ENCODE results near the gene MREG.
"Not testable (repeated sequence)": the region's sequence is repeated elsewhere in the genome, so short reads cannot be mapped to it uniquely, and the experiment has no call there.

MREG gene

DNA sequence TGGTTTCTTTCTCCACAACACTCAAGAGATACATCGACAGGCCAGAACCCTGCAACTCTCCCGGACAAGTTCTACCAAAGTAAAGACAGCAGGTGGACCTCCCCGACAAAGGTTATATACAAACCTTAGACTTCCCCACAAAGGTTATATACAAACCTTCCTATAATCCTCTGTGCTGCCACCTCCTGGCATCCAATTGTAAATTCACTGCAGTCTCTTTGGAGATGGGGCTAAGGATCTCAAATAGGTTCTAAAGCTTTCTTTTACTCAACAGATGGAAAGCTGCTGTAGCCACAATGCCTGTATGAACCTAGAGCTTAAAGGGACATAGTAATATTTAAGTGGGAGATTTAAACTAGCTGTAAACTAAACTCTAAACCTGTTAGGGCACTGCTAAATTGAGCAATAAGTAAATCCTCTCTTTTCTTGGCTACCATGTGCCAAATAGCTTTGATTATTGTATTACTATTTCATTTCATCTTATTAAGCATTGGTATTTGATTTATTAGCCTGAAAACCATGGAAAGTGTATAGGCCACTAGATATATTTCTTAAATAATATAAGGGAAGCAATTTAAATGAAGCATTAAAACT, 9.8 kb upstream of the MREG start:
- in situ Hi-C loops (cut with MboI; ENCODE audit: low sequenced_read_pairs), result no loop called here

- in situ Hi-C loops (cut with MboI; ENCODE audit: low sequenced_read_pairs), result no loop called here
Measured at GRCh38 chr2:216021768-216022565, 8.6 kb upstream of the MREG start.

- in situ Hi-C loops (cut with MboI; ENCODE audit: low sequenced_read_pairs), result no loop called here
Measured at GRCh38 chr2:216018709-216019108, 5.4 kb upstream of the MREG start.

- in situ Hi-C loops (cut with MboI; ENCODE audit: low sequenced_read_pairs), result no loop called here
Measured at GRCh38 chr2:216017365-216017764, 4.0 kb upstream of the MREG start.

GRCh38 chr2:216016581-216016980, 3.2 kb upstream of the MREG start:
- in situ Hi-C loops (cut with MboI; ENCODE audit: low sequenced_read_pairs), result no loop called here

GRCh38 chr2:216015722-216016464, 2.5 kb upstream of the MREG start:
- in situ Hi-C loops (cut with MboI; ENCODE audit: low sequenced_read_pairs), result no loop called here

GRCh38 chr2:216014986-216015385, 1.6 kb upstream of the MREG start:
- in situ Hi-C loops (cut with MboI; ENCODE audit: low sequenced_read_pairs), result no loop called here

- in situ Hi-C loops (cut with MboI; ENCODE audit: low sequenced_read_pairs), result no loop called here
Measured at GRCh38 chr2:216014006-216014405, 655 bp upstream of the MREG start.

DNA sequence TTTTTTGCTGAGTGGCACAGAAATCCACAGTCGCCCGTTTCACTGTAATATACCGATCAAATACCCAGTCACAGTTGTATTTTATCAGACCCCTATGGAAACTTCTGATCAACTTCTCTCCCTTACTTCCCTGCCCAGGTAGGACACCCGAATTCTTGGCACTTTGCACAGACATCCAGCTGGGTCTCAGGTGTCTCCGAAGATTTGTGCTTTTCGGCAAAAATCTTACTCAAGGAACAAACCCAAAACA, 596 bp downstream of the MREG start:
- in situ Hi-C loops (cut with MboI; ENCODE audit: low sequenced_read_pairs), result no loop called here

DNA sequence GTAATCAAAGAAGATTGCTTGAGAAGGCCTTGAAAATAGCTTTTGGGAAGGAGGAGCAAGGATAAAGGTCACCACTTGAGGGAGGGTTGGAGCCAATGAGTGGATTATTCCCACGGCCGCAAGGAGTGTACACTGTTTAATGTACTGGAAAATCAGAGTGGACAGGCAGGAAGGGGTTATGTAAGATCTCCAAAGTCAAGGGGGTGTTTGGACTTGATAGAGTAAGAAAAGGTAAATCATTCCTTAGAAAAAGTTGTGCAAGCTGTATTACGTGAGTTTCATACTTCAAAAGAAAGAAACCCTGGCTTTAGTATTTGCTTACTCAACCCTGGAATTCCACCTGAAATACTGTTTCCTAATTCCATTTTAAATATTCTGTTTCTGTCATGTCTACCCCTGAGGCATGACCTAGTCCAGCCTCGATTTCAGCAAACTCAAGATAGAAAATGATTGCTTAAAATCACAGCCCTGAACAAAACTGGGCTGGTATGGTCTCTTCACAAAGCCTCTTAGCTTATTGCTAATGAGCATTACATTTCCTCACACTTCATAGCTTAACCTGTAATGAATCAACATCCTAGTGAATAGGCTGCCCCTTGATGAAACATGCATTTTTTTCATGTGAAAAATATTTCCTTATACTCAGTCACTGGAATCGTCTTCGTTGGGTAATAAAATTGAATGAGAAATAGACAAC, 1.1 kb downstream of the MREG start:
- in situ Hi-C loops (cut with MboI; ENCODE audit: low sequenced_read_pairs), result no loop called here

- in situ Hi-C loops (cut with MboI; ENCODE audit: low sequenced_read_pairs), result not testable (repeated sequence)
Measured at GRCh38 chr2:216009215-216009614, 4.1 kb downstream of the MREG start.

DNA sequence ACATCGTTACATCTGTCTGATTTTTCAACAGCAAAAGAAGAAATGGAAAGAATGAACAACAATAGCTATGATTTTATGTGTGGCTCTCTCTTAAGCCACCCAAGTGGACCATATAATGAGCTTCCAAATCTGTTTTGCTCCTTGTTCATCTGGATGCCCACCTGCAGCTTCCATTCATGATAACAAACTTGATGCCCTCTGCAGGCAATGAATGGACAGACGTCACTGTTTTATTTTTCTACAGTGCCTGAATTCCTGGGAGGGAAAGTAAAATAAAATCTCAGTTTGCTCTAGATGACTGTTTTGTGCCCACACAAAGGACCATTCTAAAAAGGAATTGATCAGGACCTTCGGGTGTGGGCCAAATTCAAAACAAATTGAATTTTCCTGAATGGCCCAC, 5.0 kb downstream of the MREG start:
- in situ Hi-C loops (cut with MboI; ENCODE audit: low sequenced_read_pairs), result no loop called here

GRCh38 chr2:216006164-216006663, 7.1 kb downstream of the MREG start:
- in situ Hi-C loops (cut with MboI; ENCODE audit: low sequenced_read_pairs), result no loop called here

DNA sequence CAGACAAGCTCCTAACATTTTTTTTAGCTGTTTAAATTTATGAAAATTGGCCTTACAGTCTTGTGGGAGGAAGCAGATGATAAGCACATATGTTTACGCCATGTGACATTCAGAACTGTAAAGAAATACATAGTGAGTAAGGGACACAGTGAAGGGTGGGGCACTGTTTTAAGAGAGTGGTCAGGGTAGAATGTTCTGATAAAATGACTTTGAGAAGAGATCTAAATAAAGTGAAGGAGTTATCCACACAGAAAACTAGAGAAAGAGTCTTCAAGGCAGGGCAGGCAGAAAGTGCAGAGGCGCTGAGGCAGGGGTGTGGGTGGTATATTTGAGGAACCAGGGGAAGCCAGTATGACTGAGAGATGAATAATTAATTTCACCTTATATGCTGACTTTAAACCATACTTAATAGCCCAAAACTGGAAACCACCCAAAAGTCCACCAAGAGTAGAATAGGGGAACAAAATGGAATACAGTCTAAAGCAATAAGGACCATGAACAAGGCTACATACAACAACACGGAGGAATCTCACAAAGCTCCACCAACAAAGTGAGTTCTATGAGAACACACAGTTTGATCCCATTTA, 8.6 kb downstream of the MREG start:
- in situ Hi-C loops (cut with MboI; ENCODE audit: low sequenced_read_pairs), result no loop called here

DNA sequence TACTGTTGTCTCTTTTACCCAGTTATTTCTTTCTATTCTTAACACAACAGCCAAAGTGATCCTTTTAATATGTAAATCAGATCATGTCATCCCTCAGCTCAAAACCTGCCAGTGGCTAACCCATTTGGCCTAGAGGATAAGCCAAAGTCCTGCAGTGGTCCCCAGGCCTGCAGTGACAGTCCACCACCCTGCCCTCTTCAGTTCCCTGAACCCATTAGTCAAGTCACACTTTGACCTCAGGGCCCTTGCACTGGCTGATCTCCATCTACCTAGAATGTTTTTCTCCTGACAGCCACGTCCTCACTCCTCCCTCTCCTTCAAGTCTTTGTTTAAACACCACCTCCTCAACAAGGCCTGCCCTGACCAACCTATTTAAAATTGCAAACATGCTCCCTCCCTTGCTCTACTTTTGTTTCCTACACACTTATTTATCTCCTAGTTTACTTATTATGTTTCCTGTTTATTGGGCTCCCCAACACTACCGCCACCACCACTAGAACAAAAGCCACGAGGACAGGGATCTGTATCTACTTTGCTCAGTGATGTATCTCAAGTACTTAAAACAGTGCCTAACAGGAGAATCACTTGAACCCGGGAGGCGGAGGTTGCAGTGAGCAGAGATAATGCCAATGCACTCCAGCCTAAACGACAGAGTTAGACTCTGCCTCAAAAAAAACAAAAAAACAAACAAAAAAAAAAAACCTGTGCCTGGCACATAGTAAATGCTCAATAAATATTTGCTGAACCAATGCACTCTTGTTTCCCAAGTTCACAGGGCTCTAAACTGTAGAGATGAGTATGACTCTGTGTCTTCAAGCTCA, 9.3 kb downstream of the MREG start:
- in situ Hi-C loops (cut with MboI; ENCODE audit: low sequenced_read_pairs), result no loop called here

- in situ Hi-C loops (cut with MboI; ENCODE audit: low sequenced_read_pairs), result no loop called here
Measured at GRCh38 chr2:216002693-216003092, 10.7 kb downstream of the MREG start.

DNA sequence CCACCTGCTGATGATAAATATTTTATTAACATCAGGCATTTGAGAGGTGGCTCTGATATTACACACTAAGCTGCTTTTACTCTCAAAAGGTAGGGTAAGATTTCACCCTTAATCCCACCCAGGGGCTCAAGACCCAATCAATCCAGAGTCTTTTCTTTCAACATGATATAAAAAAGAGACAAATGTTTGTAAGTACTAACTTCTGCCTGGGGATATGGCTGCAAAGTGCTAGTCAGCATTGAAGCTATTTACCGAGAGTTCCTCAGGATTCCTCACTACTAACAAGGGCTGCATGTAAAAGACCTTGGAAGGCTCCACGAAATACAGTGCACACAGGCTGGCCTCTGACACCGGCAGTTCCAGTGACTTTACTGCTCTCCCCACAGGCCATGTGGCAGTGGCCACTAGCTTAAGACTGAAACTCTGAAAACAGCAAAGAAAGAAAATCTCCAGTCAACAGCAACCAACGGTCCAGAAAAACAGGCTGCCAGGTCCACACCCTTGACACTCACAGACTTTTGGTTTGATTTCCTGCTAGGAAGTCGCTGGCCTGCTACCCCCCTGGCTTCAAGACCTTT, 11.2 kb downstream of the MREG start:
- in situ Hi-C loops (cut with MboI; ENCODE audit: low sequenced_read_pairs), result no loop called here

DNA sequence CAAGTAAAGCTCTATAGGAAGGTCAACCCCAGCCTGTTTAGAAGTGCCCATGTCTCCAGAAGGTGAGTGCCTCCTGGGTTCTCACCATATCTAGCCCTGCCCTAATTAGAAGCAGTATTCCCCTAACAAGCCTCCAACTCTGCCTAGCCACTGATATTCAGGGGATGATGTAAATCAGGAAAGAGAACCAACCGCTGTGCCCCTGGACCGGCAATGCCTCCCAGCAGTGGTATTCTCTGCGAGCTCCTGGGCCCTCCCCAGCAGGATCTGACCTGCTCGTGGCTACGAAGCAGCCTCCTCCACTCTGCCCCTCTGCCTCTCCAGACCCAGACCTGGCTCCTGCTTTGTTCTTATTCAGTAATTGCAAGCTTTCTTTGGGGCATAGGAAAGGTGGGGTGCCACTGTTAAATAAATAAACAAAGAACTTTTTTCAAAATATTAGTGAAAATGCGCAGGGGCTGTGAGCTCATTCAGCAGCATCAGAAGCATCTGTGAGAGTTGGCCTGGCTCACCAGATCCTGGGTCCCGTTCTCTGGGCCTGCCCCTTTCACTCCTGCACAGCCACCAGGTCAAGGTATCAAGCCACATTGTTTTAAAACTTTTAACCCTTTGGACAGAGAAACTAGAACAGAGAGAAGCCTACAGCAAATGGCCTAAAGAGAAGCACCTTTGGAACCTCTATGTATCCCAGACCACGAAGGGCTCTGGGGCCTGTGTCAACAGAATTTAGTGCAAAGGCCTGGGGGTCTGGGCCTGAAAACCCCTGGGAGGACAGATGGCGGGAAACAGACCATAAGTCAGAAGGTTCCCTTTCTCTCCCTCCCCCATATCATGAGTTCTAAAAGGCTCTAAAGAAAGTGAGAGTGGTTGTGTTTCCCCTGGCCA, 11.9 kb downstream of the MREG start:
- in situ Hi-C loops (cut with MboI; ENCODE audit: low sequenced_read_pairs), result no loop called here

- in situ Hi-C loops (cut with MboI; ENCODE audit: low sequenced_read_pairs), result no loop called here
Measured at GRCh38 chr2:215998636-215999035, 14.7 kb downstream of the MREG start.
